ENCODE measurements around the gene EIF3D.

EIF3D gene, protein sequence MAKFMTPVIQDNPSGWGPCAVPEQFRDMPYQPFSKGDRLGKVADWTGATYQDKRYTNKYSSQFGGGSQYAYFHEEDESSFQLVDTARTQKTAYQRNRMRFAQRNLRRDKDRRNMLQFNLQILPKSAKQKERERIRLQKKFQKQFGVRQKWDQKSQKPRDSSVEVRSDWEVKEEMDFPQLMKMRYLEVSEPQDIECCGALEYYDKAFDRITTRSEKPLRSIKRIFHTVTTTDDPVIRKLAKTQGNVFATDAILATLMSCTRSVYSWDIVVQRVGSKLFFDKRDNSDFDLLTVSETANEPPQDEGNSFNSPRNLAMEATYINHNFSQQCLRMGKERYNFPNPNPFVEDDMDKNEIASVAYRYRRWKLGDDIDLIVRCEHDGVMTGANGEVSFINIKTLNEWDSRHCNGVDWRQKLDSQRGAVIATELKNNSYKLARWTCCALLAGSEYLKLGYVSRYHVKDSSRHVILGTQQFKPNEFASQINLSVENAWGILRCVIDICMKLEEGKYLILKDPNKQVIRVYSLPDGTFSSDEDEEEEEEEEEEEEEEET

DNA sequence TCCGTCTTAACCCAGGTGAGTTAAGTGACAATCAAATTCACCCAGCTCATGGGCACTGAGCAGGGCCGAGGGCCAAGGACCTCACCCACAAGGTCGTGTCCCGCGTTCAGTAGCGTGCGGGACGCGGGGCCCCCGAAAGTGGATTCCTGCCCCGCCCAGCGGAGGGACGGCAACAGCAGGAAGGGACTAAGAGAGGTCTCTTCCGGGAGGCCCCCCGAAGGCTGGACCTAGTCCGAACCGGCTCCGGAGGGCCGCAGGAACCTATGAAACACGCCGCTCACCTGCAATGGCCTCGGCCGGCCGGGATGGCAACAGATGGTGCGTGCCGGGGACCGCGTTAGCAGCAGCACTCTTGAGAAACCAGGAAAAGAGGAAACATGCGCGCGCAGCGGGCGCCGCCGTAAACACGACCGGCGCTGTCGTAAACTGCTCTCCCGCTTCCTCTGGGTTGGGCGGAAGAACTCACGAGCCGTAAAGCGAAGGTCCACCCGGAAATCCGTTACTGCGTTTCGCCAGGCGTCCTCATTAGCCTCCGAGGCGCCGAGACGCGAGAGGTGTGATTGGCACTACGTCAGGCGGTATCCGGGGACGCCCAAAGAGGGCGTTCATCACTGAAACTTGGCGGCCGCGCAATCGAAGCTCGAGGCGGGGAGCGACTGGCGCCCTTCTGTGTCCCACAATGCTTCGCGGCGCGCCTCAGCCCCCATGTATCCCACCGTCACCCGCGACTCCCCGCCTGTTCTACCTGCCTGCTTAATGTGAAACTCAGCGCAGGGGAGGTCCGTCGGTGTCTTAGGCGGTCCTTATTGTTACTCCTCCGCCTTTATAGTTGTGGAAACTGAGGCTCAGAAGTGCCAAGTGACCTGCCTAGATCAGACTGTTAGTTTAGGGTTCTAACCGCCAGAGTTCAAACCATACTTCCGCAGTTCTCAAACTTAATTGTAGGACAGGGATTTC, at the start of gene EIF3D:
Gene EIF3D (minus strand): TSS at position 372 of the 957 bp plus-strand sequence. CDS start 3,045 bp downstream, outside the sequence.
- Histone ChIP-seq H3K36me3 (ENCODE audit: control insufficient read depth, insufficient read depth, low read length) (peaks cover 20% of the 10 kb centered on the region), H3K9ac (ENCODE audit: low read length) (peak within 1 kb of the TSS; percentile 96), H3K4me1 (ENCODE audit: control insufficient read depth, insufficient read depth, low read length) (no peaks in the 10 kb centered on the region), H3K27ac (ENCODE audit: low read depth, low read length) (peak within 1 kb of the TSS; percentile 97), H3K4me3 (ENCODE audit: low read length) (peak within 1 kb of the TSS; percentile 94), H3K27me3 (ENCODE audit: control insufficient read depth, insufficient read depth, low read length) (no peaks in the 10 kb centered on the region)

DNA sequence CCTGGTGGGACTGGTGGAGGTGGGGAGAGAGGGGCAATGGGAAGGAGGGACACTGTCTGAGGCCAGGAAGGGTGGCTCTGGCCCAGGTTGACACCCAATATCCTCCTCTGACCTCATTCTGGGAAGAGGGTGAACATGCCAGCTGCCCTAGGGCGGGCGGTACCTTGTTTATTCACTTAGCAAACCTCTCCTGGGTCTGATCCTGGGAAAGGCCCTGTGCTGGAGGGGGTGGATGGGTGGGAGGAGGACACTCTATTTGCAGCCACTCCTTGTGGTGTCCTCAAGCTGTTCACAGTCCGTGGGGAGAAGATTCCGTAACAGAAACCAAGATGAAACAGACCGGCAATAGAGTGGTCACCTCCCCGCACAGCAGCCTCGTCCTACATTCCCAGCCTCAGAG, 49.7 kb upstream of the EIF3D start:
- H3K36me3 ChIP-seq (ENCODE audit: control insufficient read depth, insufficient read depth, low read length): no peaks in the 10 kb centered on the region
- no peak overlapping the region for H3K4me3 ChIP-seq (ENCODE audit: low read length)
- H3K27me3 ChIP-seq (ENCODE audit: control insufficient read depth, insufficient read depth, low read length): peaks cover 2% of the 10 kb centered on the region
- H3K9ac ChIP-seq (ENCODE audit: low read length): no peak overlapping the region
- no peak overlapping the region for H3K27ac ChIP-seq (ENCODE audit: low read depth, low read length)
- H3K4me1 ChIP-seq (ENCODE audit: control insufficient read depth, insufficient read depth, low read length): no peaks in the 10 kb centered on the region

DNA sequence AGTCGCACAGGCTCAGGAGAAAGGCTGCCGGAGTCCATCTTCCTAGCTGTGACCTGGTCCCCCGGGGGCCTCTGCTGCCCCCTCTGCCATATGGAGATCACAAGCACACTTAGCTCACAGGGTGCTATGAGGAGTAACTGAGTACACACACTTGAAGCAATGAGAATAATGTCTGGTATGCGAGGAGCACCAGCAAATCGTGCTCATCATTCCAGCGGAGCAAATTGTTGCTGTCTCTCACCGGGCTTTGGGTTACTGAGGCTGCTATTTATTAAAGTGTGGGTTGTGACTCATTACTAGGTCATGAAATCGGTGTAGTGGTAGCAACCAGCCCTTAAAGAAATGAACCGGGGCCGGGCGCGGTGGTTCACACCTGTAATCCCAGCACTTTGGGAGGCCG, 48.1 kb upstream of the EIF3D start:
- Histone ChIP-seq H3K9ac (ENCODE audit: low read length) (no peak overlapping the region), H3K27me3 (ENCODE audit: control insufficient read depth, insufficient read depth, low read length) (no peaks in the 10 kb centered on the region)

DNA sequence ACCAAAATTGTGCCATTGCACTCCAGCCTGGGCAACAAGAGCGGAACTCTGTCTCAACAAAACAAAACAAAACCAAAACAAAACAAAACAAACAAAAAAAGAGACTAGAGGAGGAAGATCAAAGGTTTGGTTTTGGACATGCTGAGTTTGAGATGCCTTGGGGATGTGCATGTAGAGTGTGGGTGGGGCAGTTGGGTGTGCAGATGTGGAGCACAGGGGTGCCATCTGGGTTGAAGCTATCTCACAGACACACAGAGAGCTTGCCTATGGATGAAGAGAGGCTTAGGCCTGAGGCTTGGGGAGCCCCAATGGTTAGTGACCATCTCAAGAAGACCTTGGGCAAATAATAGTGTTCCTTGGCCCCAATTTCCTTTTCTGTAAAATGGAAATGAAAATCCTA, 45.8 kb upstream of the EIF3D start:
- no peaks in the 10 kb centered on the region for H3K36me3 ChIP-seq (ENCODE audit: control insufficient read depth, insufficient read depth, low read length)
- H3K27me3 ChIP-seq (ENCODE audit: control insufficient read depth, insufficient read depth, low read length): peaks cover 4% of the 10 kb centered on the region

More for the DNA sequence above, 48.1 kb upstream of the EIF3D start:
- Histone ChIP-seq H3K27ac (ENCODE audit: low read depth, low read length) (no peak overlapping the region), H3K4me1 (ENCODE audit: control insufficient read depth, insufficient read depth, low read length) (no peaks in the 10 kb centered on the region), H3K36me3 (ENCODE audit: control insufficient read depth, insufficient read depth, low read length) (no peaks in the 10 kb centered on the region), H3K4me3 (ENCODE audit: low read length) (no peak overlapping the region)

DNA sequence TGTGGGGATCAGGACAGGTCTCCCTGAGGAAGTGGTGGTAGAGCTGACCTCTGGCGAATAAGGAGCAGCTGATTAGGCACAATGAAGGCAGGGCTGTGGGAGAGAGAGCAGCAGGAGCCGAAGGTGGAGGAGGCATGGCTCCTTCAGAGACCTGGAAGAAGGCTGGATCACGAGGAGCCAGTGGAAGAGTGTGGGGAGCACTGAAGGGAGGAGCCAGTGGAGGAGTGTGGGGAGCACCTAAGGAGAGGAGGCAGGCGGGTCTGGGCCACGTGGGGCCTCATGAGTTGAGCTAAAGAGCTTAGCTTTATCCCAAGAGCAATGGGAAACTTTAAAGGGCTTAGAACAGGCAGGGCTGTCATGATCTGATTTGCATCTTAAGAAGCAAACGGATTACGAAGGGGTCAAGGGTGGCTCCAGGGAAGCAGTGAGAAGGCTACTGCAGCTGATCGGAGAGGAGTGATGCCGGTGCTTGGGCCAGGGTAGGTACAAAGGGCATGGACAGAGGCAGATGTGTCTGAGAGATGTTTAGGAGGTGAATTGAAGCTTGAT, 44.9 kb upstream of the EIF3D start:
- H3K9ac ChIP-seq (ENCODE audit: low read length): no peak overlapping the region
- H3K36me3 ChIP-seq (ENCODE audit: control insufficient read depth, insufficient read depth, low read length): no peaks in the 10 kb centered on the region
- H3K4me3 ChIP-seq (ENCODE audit: low read length): no peak overlapping the region
- H3K27me3 ChIP-seq (ENCODE audit: control insufficient read depth, insufficient read depth, low read length): peaks cover 4% of the 10 kb centered on the region
- no peaks in the 10 kb centered on the region for H3K4me1 ChIP-seq (ENCODE audit: control insufficient read depth, insufficient read depth, low read length)
- no peak overlapping the region for H3K27ac ChIP-seq (ENCODE audit: low read depth, low read length)

More for the DNA sequence above, 45.8 kb upstream of the EIF3D start:
- Histone ChIP-seq H3K4me3 (ENCODE audit: low read length) (no peak overlapping the region), H3K9ac (ENCODE audit: low read length) (no peak overlapping the region), H3K4me1 (ENCODE audit: control insufficient read depth, insufficient read depth, low read length) (no peaks in the 10 kb centered on the region), H3K27ac (ENCODE audit: low read depth, low read length) (no peak overlapping the region)

DNA sequence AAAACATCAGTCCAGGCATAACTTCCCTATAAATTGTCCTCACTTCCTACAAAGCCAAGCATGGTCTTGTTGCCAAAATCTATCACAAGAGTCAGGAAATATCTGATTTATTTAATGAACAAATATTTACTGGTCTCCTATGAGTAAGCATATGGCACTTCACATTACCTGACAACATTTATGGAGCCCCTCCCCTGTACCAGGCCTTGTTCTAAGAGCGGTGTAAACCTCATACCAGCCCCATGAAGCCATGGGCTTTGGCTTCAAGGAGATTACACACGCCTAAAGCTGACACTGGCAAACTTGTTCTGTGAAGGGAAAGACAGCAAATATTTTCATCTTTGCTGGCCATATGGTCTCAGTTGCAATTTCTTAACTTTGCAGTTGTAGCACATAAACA, 43.0 kb upstream of the EIF3D start:
- H3K27me3 ChIP-seq (ENCODE audit: control insufficient read depth, insufficient read depth, low read length): peaks cover 4% of the 10 kb centered on the region
- no peaks in the 10 kb centered on the region for H3K36me3 ChIP-seq (ENCODE audit: control insufficient read depth, insufficient read depth, low read length)
- H3K9ac ChIP-seq (ENCODE audit: low read length): no peak overlapping the region
- H3K4me1 ChIP-seq (ENCODE audit: control insufficient read depth, insufficient read depth, low read length): no peaks in the 10 kb centered on the region
- no peak overlapping the region for H3K27ac ChIP-seq (ENCODE audit: low read depth, low read length)
- no peak overlapping the region for H3K4me3 ChIP-seq (ENCODE audit: low read length)

DNA sequence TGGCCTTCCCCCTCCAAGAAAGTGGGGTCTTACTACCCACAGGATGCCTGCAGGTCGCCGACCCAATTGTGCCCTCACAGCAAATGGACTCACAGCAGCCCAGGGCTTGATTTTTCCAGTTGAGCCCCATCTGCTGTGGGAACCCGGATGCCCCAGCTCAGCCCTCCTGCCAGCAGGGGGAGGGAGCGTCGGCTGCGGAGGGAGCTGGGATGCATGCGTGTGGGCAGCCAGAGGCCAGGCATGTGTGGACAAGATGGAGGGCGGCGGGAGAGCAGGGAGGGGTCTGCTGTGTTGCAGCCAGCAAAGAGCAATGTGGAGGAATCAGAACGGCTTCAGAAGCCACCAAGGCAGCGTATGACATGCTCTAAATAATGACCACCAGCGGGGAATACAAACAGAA, 41.0 kb upstream of the EIF3D start:
- Histone ChIP-seq H3K27me3 (ENCODE audit: control insufficient read depth, insufficient read depth, low read length) (peaks cover 4% of the 10 kb centered on the region), H3K4me1 (ENCODE audit: control insufficient read depth, insufficient read depth, low read length) (no peaks in the 10 kb centered on the region), H3K9ac (ENCODE audit: low read length) (no peak overlapping the region)

DNA sequence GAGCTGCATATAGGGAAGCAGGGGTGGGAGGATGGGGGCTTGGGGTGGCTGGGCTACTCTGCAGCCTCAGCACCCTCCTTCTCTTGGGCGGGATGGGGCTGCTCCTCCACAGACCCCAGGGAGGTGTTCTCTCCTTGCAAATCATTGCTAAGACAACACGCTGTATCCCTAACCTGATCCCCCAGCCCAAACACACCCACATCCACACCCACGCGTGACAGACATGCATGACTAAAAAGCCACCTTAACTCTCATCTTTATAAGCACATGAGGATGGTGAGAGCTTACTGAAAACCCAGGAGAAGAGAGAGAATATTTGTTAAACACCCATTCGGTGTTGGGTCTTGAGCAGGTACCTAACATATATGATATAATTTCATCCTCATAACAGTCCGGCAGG, 39.9 kb upstream of the EIF3D start:
- no peak overlapping the region for H3K9ac ChIP-seq (ENCODE audit: low read length)
- H3K27me3 ChIP-seq (ENCODE audit: control insufficient read depth, insufficient read depth, low read length): peaks cover 4% of the 10 kb centered on the region
- no peak overlapping the region for H3K27ac ChIP-seq (ENCODE audit: low read depth, low read length)
- no peaks in the 10 kb centered on the region for H3K36me3 ChIP-seq (ENCODE audit: control insufficient read depth, insufficient read depth, low read length)
- H3K4me3 ChIP-seq (ENCODE audit: low read length): no peak overlapping the region
- no peaks in the 10 kb centered on the region for H3K4me1 ChIP-seq (ENCODE audit: control insufficient read depth, insufficient read depth, low read length)

More for the DNA sequence above, 41.0 kb upstream of the EIF3D start:
- H3K27ac ChIP-seq (ENCODE audit: low read depth, low read length): no peak overlapping the region
- no peak overlapping the region for H3K4me3 ChIP-seq (ENCODE audit: low read length)
- H3K36me3 ChIP-seq (ENCODE audit: control insufficient read depth, insufficient read depth, low read length): no peaks in the 10 kb centered on the region

DNA sequence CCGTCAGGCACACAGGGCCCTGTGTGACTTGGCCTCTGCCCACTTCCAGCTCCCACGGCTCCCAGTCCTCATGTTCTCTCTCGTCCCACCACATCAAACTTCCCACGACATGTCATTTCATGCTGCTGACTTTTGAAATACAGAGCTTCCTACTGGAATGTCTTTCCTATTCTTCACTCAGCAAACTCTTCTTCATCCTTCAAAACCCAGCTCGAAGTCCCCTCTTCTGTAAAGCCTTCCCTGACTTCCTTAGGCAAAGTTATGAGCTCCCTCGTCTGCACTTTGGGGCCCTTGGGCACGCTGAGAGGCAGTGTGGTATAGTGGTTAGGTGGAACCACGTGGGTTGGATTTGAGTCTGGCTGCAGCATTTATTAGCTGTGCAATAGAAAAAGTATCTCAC, 37.8 kb upstream of the EIF3D start:
- H3K27me3 ChIP-seq (ENCODE audit: control insufficient read depth, insufficient read depth, low read length): peaks cover 7% of the 10 kb centered on the region
- no peak overlapping the region for H3K4me3 ChIP-seq (ENCODE audit: low read length)
- no peak overlapping the region for H3K9ac ChIP-seq (ENCODE audit: low read length)
- no peak overlapping the region for H3K27ac ChIP-seq (ENCODE audit: low read depth, low read length)
- no peaks in the 10 kb centered on the region for H3K36me3 ChIP-seq (ENCODE audit: control insufficient read depth, insufficient read depth, low read length)
- H3K4me1 ChIP-seq (ENCODE audit: control insufficient read depth, insufficient read depth, low read length): no peaks in the 10 kb centered on the region

DNA sequence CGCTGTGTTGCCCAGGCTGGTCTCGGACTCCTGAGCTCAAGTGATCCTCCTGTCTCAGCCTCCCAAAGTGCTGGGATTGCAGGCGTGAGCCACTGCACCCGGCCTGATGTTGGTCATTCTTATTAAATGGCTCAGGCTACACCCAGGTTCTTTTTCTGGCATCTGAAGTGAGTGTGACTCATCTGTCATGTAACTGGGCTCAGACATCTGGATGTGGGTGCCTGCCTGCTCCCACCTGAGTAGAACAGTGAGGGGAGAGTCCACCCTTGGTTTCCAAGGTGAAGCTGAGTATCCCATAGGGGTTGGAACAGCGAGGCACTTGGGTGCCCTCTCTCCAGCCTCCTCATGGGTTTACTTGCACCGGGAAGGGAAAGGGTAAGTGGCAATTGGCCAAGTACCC, 36.7 kb upstream of the EIF3D start:
- Histone ChIP-seq H3K4me3 (ENCODE audit: low read length) (no peak overlapping the region), H3K36me3 (ENCODE audit: control insufficient read depth, insufficient read depth, low read length) (no peaks in the 10 kb centered on the region), H3K27me3 (ENCODE audit: control insufficient read depth, insufficient read depth, low read length) (peaks cover 4% of the 10 kb centered on the region), H3K9ac (ENCODE audit: low read length) (no peak overlapping the region), H3K27ac (ENCODE audit: low read depth, low read length) (no peak overlapping the region), H3K4me1 (ENCODE audit: control insufficient read depth, insufficient read depth, low read length) (no peaks in the 10 kb centered on the region)

DNA sequence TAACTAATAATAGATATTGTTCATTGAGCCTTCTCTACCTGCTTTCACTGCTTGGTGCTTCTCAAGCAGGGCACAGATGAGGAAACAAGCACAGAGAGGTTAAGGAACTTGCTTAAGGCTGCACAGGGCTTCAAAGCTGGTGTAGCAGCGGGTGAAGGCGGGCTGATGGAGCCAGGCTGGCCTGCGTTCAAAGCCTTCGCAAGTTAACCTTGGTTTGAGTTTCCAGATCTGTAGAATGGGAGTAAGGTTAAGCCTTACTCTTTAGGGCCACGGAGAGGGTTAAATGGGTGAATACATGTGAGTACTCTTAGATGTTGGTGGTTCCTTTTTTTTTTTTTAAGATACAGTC, 36.2 kb upstream of the EIF3D start:
- H3K4me1 ChIP-seq (ENCODE audit: control insufficient read depth, insufficient read depth, low read length): no peaks in the 10 kb centered on the region
- H3K36me3 ChIP-seq (ENCODE audit: control insufficient read depth, insufficient read depth, low read length): no peaks in the 10 kb centered on the region
- H3K27ac ChIP-seq (ENCODE audit: low read depth, low read length): no peak overlapping the region
- H3K27me3 ChIP-seq (ENCODE audit: control insufficient read depth, insufficient read depth, low read length): peaks cover 3% of the 10 kb centered on the region
- no peak overlapping the region for H3K9ac ChIP-seq (ENCODE audit: low read length)
- H3K4me3 ChIP-seq (ENCODE audit: low read length): no peak overlapping the region
